SKM-1 treated with dmso at 0.1 percent for 144 hours (cell line): Measurements from ENCODE around the gene XYLT1.

ENCODE experiments used
- DNase-seq: peaks from one replicate; lab custom pipeline; 2025; ENCODE audit not compliant: unreplicated experiment; lab: John Stamatoyannopoulos, UW

Gene XYLT1

GRCh38 chr16:17212606-17213005 is 258.2 kb downstream of the XYLT1 start:
- no peak for DNase-seq

- peak; percentile 30 for DNase-seq
These were observed 259.0 kb downstream of the XYLT1 start for GRCh38 chr16:17211797-17212196.

GRCh38 chr16:17206712-17207111 is 264.0 kb downstream of the XYLT1 start:
- no peak for DNase-seq

- DNase-seq, result no peak
These were observed 265.2 kb downstream of the XYLT1 start for GRCh38 chr16:17205279-17206211.

- no peak for DNase-seq
These were observed 266.1 kb downstream of the XYLT1 start for GRCh38 chr16:17204644-17205043.

GRCh38 chr16:17204206-17204605 is 266.6 kb downstream of the XYLT1 start:
- no peak for DNase-seq

GRCh38 chr16:17203424-17203823 is 267.3 kb downstream of the XYLT1 start:
- no peak for DNase-seq

GRCh38 chr16:17199135-17199534 is 271.6 kb downstream of the XYLT1 start:
- DNase-seq, result no peak

GRCh38 chr16:17196526-17196925 is 274.2 kb downstream of the XYLT1 start:
- DNase-seq, result no peak

- DNase-seq, result peak; percentile 11
These were observed 276.5 kb downstream of the XYLT1 start for GRCh38 chr16:17194190-17194780.

- DNase-seq, result no peak
These were observed 277.1 kb downstream of the XYLT1 start for GRCh38 chr16:17193566-17194100.

GRCh38 chr16:17184026-17184425 is 286.7 kb downstream of the XYLT1 start:
- no peak for DNase-seq

- DNase-seq, result no peak
These were observed 292.5 kb downstream of the XYLT1 start for GRCh38 chr16:17177959-17178905.

- no peak for DNase-seq
These were observed 293.4 kb downstream of the XYLT1 start for GRCh38 chr16:17177242-17177958.

- no peak for DNase-seq
These were observed 294.6 kb downstream of the XYLT1 start for GRCh38 chr16:17176199-17176598.

- peak; percentile 97 for DNase-seq
These were observed 297.5 kb downstream of the XYLT1 start for GRCh38 chr16:17173281-17173680.

GRCh38 chr16:17171250-17172143 is 299.3 kb downstream of the XYLT1 start:
- peak; percentile 81 for DNase-seq

- DNase-seq, result no peak
These were observed 300.3 kb downstream of the XYLT1 start for GRCh38 chr16:17170435-17170834.

GRCh38 chr16:17168181-17168580 is 302.6 kb downstream of the XYLT1 start:
- no peak for DNase-seq
